GM19238 (cell line): Measurements from ENCODE around the gene ZNF532.

Source experiments
- DNase-seq: peaks from one replicate; pipeline ENCODE4 v3.0.0; 2011; ENCODE audit warnings: low spot score; ENCODE audit not compliant: insufficient read length

The ZNF532 gene

GRCh38 chr18:59029663-59030429 is 165.2 kb downstream of the ZNF532 start:
- no peak for DNase-seq

DNA sequence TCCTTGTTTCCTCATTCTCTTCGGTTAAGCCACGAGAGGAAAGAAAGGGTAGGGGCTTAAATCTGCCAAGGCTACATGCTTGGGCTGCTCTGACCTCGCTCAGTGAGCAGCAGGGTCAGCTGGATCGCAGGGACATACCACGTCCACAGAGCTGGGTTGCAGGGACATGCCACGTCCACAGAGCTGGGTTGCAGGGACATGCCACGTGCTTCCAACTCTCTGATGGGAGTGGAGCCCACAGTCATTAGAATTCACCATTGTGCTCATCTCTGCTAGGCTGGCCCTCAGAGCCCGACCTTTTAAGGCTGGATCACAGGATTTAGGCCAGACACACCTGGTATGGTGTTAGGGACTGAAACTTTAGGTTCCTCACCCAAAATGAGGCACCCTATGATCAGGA is 167.6 kb downstream of the ZNF532 start:
- no peak for DNase-seq

GRCh38 chr18:59033359-59033758 is 168.7 kb downstream of the ZNF532 start:
- DNase-seq, result no peak

DNA sequence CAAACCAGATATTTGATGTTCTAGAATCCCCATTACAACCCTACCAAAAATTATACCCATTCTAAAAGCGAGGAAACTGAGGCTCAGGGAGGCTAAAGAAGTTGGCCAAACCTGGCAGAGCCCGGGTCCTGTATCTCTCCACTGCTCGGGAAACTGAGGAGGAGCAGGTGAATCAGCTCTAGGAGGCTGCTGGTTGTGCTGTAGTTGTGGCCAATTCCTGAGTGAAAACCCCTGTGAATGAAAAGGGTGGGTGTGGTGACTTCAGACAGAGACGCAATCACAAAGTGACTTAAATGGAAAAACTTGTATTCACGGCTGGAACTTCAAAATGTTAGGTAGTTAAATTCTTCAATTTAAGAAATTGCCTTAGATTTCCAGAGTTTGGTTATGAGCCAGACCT is 169.3 kb downstream of the ZNF532 start:
- DNase-seq, result no peak

DNA sequence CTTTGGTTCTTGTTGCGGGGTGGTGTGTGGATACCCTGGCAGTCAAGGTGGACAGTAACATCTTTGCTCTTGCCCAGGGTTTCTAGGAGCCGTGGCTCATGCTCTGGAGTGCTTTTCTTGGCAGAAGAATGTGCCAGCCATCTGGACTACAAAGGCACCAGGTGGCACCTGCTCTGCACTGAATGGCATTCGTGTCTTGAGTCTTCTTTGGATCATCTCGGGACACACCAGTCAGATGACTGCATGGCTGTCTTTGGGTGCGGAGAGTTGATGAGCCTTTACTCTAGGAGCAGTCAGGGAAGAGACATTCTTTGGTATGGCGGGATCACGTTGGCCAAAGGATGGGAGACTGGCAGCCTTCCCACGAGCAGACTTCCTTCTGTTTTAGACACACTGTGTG is 170.9 kb downstream of the ZNF532 start:
- no peak for DNase-seq
